Spleen (tissue), 11 donors: ENCODE results near the gene ISCA2. TPM values are rescaled to one million over a fixed set of nuclear protein-coding genes. Genes with fewer than 3 reads are reported as not detected.

ENCODE experiments used
- DNase-seq: peaks from one replicate; pipeline ENCODE4 v3.0.0-alpha.2; 2020
- H3K27ac ChIP-seq, 8 donors: fragments of 200-600 bp; sonication (generic) in 7 of 8; 1 replicate in 4 of 8; 2 replicates in 4 of 8; pipeline versions ENCODE4 v1.5.0 to v1.8.0; 2016 to 2021; ENCODE audit warnings: inconsistent platforms in 4 of 8, mild to moderate bottlenecking in 4 of 8, moderate library complexity in 1 of 8
- H3K27me3 ChIP-seq, 7 donors: fragments of 200-600 bp; sonication (generic) in 6 of 7; replicated peaks in 1 of 7; 1 replicate in 4 of 7; 2 replicates in 3 of 7; pipeline versions ENCODE4 v1.5.0 to v1.8.0; 2016 to 2021; ENCODE audit warnings: inconsistent platforms in 3 of 7, mild to moderate bottlenecking in 1 of 7
- H3K36me3 ChIP-seq, 6 donors: fragments of 200-600 bp; sonication (generic) in 5 of 6; 1 replicate in 4 of 6; 2 replicates in 2 of 6; pipeline versions ENCODE4 v1.5.0 to v1.8.0; 2016 to 2021; ENCODE audit warnings: inconsistent platforms in 2 of 6
- H3K4me1 ChIP-seq, 6 donors: fragments of 200-600 bp; sonication (generic) in 5 of 6; 1 replicate in 3 of 6; 2 replicates in 3 of 6; pipeline versions ENCODE4 v1.5.0 to v1.8.0; 2016 to 2021; ENCODE audit warnings: inconsistent platforms in 3 of 6
- H3K4me3 ChIP-seq, 8 donors: fragments of 200-600 bp; sonication (generic) in 7 of 8; 1 replicate in 4 of 8; 2 replicates in 4 of 8; pipeline versions ENCODE4 v1.5.0 to v1.8.0; 2016 to 2021; ENCODE audit warnings: inconsistent platforms in 4 of 8, mild to moderate bottlenecking in 4 of 8, moderate library complexity in 2 of 8
- H3K9me3 ChIP-seq, 8 donors: fragments of 200-600 bp; sonication (generic) in 7 of 8; 1 replicate in 4 of 8; 2 replicates in 4 of 8; pipeline versions ENCODE4 v1.5.0 to v1.8.0; 2016 to 2021; ENCODE audit warnings: inconsistent platforms in 4 of 8
- POLR2A ChIP-seq, 3 donors: fragments of 450-650 bp; IDR thresholded peaks; one replicate each; pipeline ENCODE4 v1.5.1; 2017; ENCODE audit warnings: antibody characterized with exemption in 3 of 3, mild to moderate bottlenecking in 1 of 3
- POLR2AphosphoS5 ChIP-seq, 3 donors: sonication (generic); formaldehyde crosslinking; IDR thresholded peaks; one replicate each; pipeline ENCODE4 v1.5.1; 2017; ENCODE audit warnings: antibody characterized with exemption in 3 of 3
- WGBS, 5 donors: extraction: QIAGEN DNeasy Blood & Tissue Kit in 3 of 5; methylation state at CpG; one replicate each; pipeline versions ENCODE4 v1.1.5 to v1.1.7; 2013 to 2018; 5-methylcytosine and 5-hydroxymethylcytosine counted together
- intact Hi-C: fragments of 100-400 bp; cut with DNase I; formaldehyde crosslinking; loops from one replicate; pipeline ENCODE4 v1.15.0; 2023; ENCODE audit warnings: low total_unique reads
- polyA plus RNA-seq, 3 donors: library from polyadenylated mRNA; stranded (reverse); fragments of 200-250 nt; gene quantifications; one replicate each; pipeline ENCODE4 v1.2.1, GENCODE V29; 2013
- total RNA-seq, 7 donors: library from RNA; depleted of rRNA in 3 of 7; stranded (reverse); fragments of >200 nt in 3 of 7; fragmentation: NEBNext Ultra II Directional in 4 of 7; extraction: Animal tissue kit (Norgen Biotek cat#: 25700) in 4 of 7; gene quantifications; one replicate each; pipeline versions ENCODE4 v1.1.0 to v1.2.1, GENCODE V29; 2016 to 2021
- TF ChIP-seq, protein P1 (sequence below), 11 experiments: fragments of 200-600 bp in 7 of 11; fragments of 450-650 bp in 4 of 11; sonication (generic) in 4 of 11; IDR thresholded peaks in 8 of 11; conservative IDR thresholded peaks in 3 of 11; 1 replicate in 7 of 11; 2 replicates in 4 of 11; pipeline versions ENCODE4 v1.4.0 to v1.8.0; 2016 to 2021; ENCODE audit warnings: antibody characterized with exemption in 11 of 11, inconsistent platforms in 4 of 11, mild to moderate bottlenecking in 1 of 11
- donor health status: healthy with polysubstance abuse.
- donor health status: DM: no; HTN: no; CAD: no; lungs with moderate emphysema.
- donor health status: DM: no; HTN: no; CAD: no.
- donor health status: Bipolar disorder and iron deficiency.
- donor health status: healthy.
- donor health status: DM: no; HTN: no; CAD: no.
- donor health status: DM: yes; HTN: yes; CAD: no.

Gene ISCA2
- total and polyA plus RNA-seq, 10 donors, result 11.7 to 28.9 (median 22.7) TPM

DNA sequence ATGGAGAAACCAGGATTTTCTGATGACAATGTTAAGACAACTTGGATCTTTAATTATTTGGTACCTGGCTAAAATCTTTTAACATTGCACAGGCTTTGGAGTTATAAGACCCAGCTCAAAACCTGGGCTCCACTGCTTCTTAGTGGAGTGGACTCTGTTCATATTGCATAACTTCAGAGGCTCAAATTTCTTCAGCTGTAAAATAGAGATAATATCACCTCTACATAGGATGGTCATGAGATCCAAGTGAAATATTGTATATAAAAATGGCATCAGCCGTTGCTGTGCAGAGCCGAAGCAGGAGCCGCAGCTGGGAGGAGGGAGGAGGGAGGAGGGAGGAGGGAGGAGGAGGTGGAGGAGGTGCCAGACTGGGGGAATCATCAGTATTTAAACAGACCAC lies 11.0 kb upstream of the ISCA2 start:
- Histone ChIP-seq H3K27me3 (no peaks in the 10 kb centered on the region), H3K4me3 (no peak overlapping the region), H3K9me3 (no peaks in the 10 kb centered on the region), H3K36me3 (peaks cover 0 to 94% (median 56%) of the 10 kb centered on the region in 6 donors), H3K4me1 (peaks cover 0 to 8% (median 3%) of the 10 kb centered on the region in 6 donors), H3K27ac (no peak overlapping the region)
- no peak for TF ChIP-seq POLR2AphosphoS5 (IDR thresholded peaks at IDR 0.05)
- TF ChIP-seq, protein P1, sequence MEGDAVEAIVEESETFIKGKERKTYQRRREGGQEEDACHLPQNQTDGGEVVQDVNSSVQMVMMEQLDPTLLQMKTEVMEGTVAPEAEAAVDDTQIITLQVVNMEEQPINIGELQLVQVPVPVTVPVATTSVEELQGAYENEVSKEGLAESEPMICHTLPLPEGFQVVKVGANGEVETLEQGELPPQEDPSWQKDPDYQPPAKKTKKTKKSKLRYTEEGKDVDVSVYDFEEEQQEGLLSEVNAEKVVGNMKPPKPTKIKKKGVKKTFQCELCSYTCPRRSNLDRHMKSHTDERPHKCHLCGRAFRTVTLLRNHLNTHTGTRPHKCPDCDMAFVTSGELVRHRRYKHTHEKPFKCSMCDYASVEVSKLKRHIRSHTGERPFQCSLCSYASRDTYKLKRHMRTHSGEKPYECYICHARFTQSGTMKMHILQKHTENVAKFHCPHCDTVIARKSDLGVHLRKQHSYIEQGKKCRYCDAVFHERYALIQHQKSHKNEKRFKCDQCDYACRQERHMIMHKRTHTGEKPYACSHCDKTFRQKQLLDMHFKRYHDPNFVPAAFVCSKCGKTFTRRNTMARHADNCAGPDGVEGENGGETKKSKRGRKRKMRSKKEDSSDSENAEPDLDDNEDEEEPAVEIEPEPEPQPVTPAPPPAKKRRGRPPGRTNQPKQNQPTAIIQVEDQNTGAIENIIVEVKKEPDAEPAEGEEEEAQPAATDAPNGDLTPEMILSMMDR (IDR thresholded peaks at IDR 0.05 in 8 of 11, conservative IDR thresholded peaks at IDR 0.05 in 3 of 11), result no peak
- no peak for TF ChIP-seq POLR2A (IDR thresholded peaks at IDR 0.05)
- no peak for DNase-seq
- intact Hi-C loops, result no loop called here
- WGBS, 5 donors, result 80 to 96% (median 92%) methylated on average over 3 of the region's 3 CpGs

DNA sequence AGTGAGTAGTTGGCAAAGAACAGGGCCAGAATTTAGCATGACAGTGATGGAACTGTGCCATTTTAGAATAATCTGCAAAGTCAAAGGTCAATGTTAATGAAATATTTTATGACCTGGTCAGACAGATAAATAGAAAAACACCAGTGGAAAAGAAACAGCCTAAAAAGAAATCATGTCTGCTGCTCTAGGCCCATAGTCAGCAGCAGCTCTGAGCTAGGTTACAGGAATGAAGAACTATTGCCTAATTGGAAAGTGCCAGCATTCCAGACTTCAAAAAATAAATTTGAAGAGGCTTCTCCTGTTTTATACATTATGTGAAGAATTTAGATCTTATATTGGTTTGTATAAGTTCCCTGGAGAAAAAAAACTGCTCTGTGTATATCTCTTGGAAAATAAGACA lies 10.2 kb upstream of the ISCA2 start:
- no peak for DNase-seq
- Histone ChIP-seq H3K27me3 (no peaks in the 10 kb centered on the region), H3K36me3 (peaks cover 0 to 91% (median 55%) of the 10 kb centered on the region in 6 donors), H3K4me3 (no peak overlapping the region), H3K9me3 (no peaks in the 10 kb centered on the region), H3K27ac (no peak overlapping the region), H3K4me1 (peaks cover 1 to 16% (median 6%) of the 10 kb centered on the region in 6 donors)
- intact Hi-C loops, result no loop called here
- TF ChIP-seq POLR2AphosphoS5 (IDR thresholded peaks at IDR 0.05), result no peak
- no peak for TF ChIP-seq POLR2A (IDR thresholded peaks at IDR 0.05)
- TF ChIP-seq, protein P1 (IDR thresholded peaks at IDR 0.05 in 8 of 11, conservative IDR thresholded peaks at IDR 0.05 in 3 of 11), result no peak

DNA sequence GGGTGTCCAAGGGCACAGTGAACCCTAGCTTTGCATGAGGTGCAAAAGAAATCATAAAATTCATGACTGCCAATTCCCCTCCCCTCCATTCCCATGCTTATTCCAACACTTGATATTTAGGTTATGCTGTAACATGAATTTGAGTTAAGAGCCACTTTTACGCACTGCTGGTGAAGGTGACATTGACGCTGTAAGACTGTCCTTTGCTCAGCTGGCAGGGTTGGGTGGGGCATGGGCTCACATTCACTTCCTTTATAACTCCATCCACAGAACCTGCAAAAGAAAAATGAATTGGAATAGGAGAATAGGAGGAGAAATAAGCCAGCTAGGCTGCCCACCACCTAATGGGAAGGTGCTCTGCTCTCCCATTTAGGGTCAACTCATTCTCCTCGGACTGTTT lies 7.4 kb upstream of the ISCA2 start:
- H3K4me1 ChIP-seq, result peaks cover 12 to 44% (median 31%) of the 10 kb centered on the region in 6 donors
- H3K36me3 ChIP-seq, result peaks cover 0 to 63% (median 35%) of the 10 kb centered on the region in 6 donors
- H3K27me3 ChIP-seq, result no peaks in the 10 kb centered on the region
- H3K9me3 ChIP-seq, result no peaks in the 10 kb centered on the region
- no peak overlapping the region for H3K4me3 ChIP-seq
- no peak for DNase-seq
- intact Hi-C loops, result no loop called here
- H3K27ac ChIP-seq, result no peak overlapping the region
- TF ChIP-seq POLR2AphosphoS5 (IDR thresholded peaks at IDR 0.05), result no peak
- TF ChIP-seq, protein P1 (IDR thresholded peaks at IDR 0.05 in 8 of 11, conservative IDR thresholded peaks at IDR 0.05 in 3 of 11), result no peak
- TF ChIP-seq POLR2A (IDR thresholded peaks at IDR 0.05), result no peak
- WGBS, 5 donors, result 80 to 90% (median 87%) methylated on average over 3 of the region's 3 CpGs

DNA sequence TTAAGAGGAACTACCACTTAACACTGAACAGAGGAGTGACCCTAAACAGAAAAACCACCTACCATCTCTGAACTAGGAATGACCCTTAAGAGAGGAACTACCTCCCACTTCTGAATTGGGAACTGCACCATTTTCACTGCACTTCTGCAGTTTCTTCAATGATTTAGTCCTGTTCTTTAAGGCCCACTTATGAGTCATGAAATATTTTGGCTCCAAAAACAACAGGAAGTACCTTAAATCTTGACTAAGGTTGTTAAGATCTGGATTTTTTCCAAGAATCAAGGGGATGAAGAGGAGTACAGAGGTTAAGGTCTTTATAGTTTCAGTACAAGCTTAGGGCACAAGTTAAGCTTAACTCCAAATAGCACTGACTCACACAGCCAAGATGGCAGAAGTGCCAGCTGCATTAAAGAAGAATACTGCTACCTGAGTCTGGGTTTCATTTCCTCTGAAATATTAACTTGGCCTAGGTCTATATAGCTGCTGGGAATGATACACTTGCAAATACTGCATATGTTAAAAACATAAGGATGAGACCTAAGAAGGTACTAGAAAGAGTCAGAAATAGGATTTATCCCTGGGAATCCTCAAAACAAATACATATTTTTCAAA lies 4.7 kb upstream of the ISCA2 start:
- no peak for DNase-seq
- peaks cover 0 to 35% (median 11%) of the 10 kb centered on the region in 6 donors for H3K36me3 ChIP-seq
- TF ChIP-seq POLR2A (IDR thresholded peaks at IDR 0.05) (no peak), POLR2AphosphoS5 (IDR thresholded peaks at IDR 0.05) (no peak)
- TF ChIP-seq, protein P1 (IDR thresholded peaks at IDR 0.05 in 8 of 11, conservative IDR thresholded peaks at IDR 0.05 in 3 of 11), result no peak
- peak overlapping the region in 7 of 8 donors; percentile 11 to 56 (median 35) for H3K27ac ChIP-seq
- intact Hi-C loops, result no loop called here
- no peak overlapping the region for H3K4me3 ChIP-seq
- H3K4me1 ChIP-seq, result peaks cover 22 to 61% (median 46%) of the 10 kb centered on the region in 6 donors
- H3K9me3 ChIP-seq, result no peaks in the 10 kb centered on the region
- no peaks in the 10 kb centered on the region for H3K27me3 ChIP-seq
